Measurements from ENCODE around the gene FBXO31.

DNA sequence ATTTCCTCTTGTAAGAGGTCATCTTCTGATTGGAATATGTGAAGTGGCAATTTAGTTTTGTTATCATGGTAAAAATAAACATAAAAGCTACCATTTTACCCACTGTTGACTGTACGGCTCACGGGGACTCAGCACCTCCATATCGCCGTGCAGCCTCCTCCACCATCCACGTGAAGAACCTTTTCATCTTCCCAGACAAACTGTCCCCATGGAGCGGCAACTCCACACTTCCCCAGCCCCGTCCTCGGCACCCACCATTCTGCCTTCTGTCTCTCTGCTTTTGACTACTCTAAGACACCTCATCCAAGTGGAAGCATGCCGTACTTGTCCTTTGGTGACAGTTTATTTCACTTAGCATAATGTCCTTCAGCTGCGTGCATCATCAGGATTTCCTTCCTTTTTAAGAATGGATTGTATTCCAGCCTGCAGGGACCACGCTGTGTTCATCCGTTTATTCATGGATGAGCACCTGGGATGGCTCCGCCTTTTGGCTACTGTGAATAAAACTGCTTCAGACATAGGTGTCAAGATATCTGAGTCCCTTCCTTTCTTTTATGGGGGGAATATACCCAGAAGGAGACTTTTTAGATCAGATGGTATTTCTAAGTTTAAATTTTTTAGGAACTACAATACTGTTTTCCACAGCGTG, 14.3 kb downstream of the FBXO31 start:
- TF ChIP-seq, protein P1, sequence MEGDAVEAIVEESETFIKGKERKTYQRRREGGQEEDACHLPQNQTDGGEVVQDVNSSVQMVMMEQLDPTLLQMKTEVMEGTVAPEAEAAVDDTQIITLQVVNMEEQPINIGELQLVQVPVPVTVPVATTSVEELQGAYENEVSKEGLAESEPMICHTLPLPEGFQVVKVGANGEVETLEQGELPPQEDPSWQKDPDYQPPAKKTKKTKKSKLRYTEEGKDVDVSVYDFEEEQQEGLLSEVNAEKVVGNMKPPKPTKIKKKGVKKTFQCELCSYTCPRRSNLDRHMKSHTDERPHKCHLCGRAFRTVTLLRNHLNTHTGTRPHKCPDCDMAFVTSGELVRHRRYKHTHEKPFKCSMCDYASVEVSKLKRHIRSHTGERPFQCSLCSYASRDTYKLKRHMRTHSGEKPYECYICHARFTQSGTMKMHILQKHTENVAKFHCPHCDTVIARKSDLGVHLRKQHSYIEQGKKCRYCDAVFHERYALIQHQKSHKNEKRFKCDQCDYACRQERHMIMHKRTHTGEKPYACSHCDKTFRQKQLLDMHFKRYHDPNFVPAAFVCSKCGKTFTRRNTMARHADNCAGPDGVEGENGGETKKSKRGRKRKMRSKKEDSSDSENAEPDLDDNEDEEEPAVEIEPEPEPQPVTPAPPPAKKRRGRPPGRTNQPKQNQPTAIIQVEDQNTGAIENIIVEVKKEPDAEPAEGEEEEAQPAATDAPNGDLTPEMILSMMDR (IDR thresholded peaks at IDR 0.05; ENCODE audit: insufficient read depth, low read length), result no peak
- TF ChIP-seq REST (IDR thresholded peaks at IDR 0.05; ENCODE audit: insufficient replicate concordance, low read depth) (no peak), POLR2AphosphoS5 (IDR thresholded peaks at IDR 0.05; ENCODE audit: low read depth) (no peak), GABPA (IDR thresholded peaks at IDR 0.05; ENCODE audit: low read depth) (no peak)
